GM21786 (cell line): ENCODE data around the gene SMIM36.
"Not testable (repeated sequence)": the region's sequence is repeated elsewhere in the genome, so short reads cannot be mapped to it uniquely, and the experiment has no call there.

ENCODE experiments used
- ATAC-seq: cut with Tn5 transposase; IDR thresholded peaks from one replicate; pipeline ENCODE4 v1.9.1; 2021; ENCODE audit not compliant: unreplicated experiment

SMIM36 gene

DNA sequence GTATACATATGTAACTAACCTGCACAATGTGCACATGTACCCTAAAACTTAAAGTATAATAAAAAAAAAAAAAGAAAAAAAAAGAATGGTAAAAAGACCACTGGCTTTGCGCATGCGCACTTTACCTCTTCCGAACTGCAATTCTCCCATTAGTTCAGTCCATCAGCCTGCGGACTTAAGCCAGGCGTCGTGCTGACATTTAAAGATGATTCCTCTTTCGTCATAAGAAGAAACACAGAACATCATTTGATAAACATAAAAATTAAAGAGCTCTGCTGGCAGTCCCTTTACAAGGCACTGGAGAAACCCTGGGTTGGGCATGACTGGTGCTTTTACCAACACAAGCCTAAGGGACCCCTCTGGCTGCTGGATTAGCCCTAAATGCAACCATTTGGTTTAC, 3.6 kb downstream of the SMIM36 start:
- not testable (repeated sequence) for ATAC-seq

DNA sequence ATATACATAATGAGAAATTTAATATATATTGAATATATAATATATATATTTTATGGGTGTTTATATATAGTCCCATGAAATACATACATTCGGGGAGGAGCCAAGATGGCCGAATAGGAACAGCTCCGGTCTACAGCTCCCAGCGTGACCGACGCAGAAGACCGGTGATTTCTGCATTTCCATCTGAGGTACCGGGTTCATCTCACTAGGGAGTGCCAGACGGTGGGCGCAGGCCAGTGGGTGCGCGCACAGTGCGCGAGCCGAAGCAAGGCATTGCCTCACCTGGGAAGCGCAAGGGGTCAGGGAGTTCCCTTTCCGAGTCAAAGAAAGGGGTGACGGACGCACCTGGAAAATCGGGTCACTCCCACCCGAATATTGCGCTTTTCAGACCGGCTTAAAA, 9.6 kb downstream of the SMIM36 start:
- ATAC-seq: not testable (repeated sequence)

DNA sequence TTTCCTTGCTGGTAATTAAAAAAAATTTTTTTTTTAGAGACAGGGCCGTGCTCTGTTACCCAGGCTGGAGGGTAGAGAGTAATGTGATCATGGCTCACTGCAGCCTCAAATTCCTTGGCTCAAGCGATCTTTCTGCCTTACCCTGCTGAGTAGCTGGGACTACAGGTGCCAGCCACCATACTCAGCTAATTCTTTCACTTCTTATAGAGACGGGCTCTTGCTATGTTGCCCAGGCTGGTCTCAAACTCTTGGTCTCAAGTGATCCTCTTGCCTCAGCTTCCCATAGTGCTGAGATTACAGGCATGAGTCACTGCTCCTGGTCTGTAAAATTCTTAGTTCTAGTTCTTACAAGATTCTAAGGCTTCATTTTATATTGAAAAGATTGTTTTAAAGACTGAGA, 11.1 kb downstream of the SMIM36 start:
- no peak for ATAC-seq

DNA sequence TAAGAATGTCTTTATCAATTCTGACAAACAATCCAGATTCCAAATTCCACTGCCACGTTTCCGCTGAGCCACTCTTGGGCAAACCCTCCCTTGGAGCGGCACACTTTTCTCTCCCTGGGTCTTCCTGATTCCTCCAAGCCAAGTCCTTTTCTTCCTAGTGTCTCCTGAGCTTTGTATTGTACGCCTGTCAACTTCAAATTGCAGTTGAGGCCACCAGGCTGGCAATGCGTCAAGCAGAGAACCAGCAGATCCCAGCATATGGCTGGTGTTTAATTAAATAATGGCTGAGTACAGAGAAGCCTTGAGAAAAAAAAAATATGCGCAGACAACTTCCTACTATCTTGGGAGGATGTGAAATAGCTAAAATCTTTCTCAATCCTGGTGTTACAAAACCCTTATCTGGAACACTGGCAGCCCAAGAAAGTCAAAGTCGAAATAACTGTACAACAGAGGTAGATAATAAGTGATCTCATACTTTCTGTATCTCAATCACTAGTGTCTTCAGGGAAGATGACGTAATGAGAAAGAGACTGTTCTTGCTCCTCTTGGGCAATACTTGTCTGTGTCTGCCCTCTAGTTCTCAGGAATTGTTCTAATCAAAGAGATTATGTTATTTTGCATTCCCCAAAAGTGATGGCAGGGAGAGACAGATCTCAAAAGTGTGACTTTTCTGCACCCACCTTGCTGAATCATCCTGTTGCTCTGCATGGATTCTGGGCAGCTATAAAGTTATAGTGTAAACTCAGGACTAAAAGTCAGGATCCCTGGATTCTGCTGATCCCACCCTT, 15.0 kb downstream of the SMIM36 start:
- ATAC-seq: no peak

DNA sequence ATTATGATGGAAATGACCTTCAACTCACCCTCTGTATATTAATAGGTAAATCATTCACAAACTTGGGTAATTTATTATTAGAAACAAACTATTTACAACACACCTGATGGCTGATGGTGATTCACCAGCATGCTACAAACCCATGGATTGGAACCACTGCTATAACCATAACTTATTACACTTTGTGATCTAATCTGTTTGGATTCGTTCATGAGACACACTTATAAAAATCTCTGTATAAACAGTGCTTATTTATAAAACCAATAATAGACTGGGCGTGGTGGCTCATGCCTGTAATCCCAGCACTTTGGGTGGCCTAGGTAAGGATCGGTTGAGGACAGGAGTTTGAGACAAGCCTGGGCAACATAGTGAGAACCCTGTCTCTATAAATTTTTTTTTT, 16.0 kb downstream of the SMIM36 start:
- no peak for ATAC-seq

DNA sequence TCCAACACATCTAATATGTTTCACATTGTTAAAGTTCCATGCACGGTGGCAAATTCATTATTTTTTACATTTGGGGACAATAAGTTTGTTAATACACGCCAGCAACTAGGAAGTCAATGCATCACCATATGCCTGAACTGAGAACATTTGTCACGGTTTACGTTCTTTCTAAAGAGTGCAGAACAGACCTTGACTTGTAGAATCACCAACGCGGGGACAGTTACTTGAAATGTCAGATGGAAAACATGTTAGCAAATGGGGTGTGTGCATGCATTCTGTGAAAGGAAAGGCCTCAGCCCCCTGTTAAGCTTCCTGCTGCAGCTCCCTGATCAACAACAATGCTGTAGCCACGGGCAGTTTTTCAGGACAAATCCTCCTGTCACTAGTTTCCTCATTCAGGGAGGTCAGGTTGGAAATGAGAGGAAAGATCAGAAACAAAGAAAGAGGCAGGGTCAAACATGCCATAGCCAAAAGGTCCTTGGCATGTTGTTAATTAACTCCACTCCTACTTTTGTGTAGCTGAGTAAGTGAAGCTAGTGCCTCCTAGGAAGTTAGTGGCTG, 18.4 kb downstream of the SMIM36 start:
- ATAC-seq: no peak

DNA sequence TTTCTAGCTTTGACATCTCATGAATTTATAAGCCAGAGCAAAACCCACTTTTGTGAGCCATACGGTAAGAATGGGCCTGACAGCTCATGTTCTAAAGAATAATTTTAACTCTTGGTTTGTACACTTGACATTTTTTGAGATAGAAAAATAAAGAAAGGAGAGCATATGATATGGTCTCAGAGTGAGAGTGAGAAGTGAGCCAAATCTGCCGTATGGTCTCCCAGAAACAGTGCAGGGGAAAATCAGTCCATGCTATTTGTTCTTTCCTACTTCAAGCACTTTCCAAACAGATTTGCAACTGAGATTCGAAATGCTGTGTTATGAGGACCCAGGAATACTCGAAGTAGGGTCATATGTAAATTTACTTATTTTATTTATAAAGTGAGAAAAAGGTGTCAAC, 20.9 kb downstream of the SMIM36 start:
- no peak for ATAC-seq

DNA sequence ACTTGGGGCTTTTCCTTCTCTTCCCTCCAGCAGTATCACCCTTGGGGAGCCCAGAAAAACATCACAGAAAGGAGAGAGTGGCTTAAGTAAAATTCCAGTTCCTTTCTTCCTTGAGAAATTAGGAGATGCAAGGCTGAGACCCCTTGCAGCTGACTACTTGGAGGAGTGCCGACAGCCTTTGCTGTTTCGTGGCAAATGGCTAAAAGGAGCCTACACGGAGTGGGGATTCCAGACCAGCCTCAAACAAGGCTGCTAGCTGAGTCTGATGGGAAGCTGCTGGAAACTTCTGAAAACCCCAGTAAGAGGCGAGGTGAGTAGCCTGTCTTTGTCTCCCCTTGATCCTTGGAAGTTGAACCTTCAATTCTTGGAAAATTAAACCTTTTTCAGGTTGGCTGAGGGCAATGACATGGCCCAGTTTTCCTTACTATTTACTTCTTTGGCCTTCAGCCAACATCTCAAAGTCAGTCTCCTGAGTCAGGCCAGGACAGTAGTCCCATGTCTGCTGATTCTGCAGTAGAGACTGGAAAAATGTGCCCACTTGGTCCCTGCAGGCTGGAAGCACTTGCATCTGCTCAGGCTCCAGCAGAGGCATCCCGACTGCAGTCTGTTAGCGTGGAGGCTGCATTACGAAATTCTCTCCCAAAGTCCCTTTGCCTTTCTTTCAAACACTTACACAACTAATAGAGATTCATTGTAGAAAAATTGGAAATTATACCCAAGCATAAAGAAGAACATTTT, 23.4 kb downstream of the SMIM36 start:
- ATAC-seq: no peak

DNA sequence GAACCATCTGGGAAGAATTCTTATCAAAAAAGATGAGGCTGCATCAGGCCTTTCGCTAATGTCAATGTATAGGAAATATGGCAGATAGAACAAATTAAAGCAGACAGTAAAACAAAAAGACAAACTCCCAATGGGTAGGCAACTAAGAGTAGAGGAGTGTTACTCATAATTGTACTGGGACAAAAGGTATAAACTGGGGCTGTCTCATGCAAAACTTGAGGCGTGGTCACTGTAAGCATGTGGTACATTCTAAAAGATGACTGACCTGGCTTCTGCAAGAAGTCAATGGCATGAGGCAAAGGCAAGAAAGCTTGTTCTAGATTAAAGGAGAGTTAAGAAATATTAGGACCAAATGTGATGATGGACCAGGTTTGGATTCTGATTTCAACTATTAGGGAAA, 26.7 kb downstream of the SMIM36 start:
- ATAC-seq: no peak

DNA sequence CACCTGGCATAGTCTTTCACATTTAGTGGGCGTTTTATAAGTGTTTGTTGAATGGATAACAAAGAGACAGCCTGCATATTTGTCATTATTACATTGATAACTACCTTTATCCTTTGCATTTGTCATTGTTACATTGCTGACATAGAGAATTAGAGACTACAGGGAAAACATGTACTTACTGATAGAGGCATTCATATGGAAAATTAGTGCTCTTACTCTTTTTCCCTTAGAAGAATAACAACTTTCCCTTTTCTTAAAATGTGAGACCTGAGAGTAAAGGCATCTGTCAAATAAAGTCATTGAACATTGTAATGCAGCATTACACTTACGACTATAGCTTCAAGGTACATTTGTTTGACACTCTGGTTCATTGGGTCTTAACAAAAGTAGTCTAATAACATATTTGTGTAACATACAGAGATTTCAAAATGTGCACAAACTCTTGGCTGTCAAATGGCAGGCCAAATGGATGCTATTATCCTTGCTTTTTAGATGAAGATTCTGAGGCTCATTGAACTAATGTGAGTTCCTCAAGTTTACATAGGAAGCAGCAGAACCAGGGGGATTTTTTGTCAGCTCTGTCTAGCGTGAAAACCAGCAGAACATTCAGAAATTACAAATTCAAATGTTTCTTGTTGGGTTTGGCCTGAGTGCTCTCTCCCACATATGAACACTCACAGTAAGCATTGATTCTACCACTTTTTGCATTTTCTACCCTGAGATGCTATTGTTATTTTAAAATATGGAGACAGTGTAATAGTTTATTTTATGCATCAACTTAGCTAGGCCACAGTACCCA, 28.5 kb downstream of the SMIM36 start:
- ATAC-seq: no peak

DNA sequence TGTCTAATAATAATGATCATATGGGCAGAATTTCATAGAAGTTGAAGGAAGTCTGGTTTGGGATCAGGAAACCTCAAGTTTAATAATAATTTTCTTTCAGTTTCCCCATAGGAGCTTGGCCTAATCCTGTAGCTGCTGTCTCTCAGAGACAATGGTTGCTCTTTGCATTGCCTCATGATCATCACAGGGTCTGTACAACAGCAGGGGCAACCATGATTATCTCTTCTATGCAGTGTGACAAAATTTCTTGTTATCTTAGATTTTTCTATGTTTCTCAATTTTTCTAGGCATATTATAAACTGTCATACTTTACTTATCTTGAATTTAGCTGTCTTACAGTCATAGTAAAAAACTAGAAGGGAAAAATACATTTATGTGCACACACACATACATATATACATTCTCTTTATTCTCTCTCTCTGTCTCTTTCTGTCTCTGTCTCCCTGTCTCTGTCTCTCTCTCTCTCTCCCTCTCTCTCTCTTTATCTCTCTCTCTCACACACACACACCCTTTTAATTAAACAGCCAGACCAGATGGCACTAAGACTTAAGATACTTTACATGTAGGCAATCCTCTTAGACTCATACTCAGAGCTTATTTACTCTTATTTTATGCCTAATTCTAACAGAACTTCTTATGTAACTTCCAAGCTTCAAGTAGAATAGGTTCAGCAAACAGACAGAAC, 30.5 kb downstream of the SMIM36 start:
- no peak for ATAC-seq

DNA sequence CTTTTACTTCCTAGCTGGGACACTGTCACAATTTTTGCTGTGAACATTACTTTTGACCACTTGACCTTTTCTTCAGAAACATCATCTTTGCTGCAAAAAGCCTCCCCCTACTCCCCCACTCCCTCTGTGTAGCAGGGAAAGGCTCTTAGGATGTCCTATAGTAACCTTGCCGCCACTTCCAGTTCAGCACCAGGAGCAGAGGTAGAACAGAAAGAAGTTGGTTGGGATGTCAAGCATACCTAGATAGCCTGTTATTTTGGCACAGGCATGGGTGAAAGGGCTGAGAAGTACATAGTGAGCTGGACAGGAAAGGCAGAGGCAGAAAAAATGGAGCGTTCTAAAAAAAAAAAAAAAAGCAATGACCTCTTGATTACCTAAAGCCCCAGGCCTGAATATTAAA, 31.3 kb downstream of the SMIM36 start:
- no peak for ATAC-seq

DNA sequence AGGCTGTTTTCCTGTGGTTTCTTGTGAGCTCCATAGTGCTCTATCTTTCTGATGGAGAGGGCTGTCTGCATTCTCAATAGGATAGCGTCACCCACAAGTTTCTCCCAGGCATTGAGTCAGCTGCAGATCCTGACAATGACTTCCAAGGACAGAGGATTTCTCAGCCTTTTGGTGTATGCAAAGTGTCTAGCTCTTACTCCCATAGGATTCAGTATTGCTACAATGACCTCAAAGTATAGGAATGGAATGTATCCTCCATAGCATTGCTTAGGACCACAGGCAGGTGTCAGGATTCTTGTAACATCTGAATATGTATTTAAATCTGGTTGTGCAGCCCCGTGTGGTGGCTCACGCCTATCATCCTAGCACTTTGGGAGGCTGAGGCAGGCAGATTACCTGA, 32.3 kb downstream of the SMIM36 start:
- ATAC-seq: no peak

DNA sequence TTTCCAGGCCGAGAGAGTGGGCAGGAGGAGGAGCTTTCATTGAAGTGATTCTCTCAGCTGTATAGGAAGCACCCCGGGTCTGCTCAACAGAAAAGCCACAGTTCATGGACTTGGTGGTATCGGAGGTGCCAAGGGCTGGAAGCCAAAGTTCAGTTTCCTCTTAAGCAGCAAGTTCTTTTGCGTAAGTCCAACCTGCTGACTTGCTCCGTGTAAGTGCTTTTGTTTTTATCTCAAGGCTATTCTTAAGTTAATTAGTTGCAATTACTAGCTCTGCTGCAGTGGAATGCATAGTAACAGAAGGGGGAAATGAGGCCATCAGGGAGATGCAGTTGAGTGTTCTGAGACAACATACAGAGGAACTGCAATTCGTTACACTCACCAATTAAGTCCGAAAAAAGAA, 44.6 kb downstream of the SMIM36 start:
- ATAC-seq: peak; percentile 40

DNA sequence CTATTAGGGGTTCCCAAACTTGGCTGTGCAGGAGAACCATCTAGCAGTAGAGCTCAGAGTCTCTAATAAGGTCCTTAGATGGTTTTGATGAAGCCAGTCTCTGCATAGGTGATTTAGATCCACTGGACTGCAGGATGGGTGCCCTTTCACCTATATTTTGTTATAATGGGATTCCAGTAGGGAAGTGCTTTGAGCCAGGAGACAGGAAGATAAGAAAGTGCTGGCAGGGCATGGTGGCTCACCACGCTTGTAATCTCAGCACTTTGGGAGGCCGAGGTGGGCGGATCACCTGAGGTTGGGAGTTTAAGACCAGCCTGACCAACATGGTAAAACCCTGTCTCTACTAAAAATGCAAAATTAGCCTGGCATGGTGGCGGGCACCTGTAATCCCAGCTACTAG, 45.5 kb downstream of the SMIM36 start:
- ATAC-seq: not testable (repeated sequence)

DNA sequence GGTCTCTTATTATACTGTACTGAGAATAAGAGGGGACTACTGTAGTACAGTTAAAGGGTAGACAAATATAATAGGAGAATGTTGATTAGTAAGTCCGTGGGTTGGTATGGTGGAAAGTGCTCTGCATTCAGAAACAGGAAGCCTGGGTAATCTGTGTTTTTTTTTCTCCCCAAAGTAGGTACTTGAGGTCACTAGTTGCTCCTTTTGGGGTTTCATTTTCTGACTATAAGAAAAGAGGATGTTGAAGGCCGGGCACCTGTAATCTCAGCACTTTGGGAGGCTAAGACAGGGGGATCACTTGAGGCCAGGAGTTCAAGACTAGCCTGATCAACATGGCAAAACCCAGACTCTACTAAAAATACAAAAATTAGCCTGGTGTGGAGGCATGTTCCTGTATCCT, 47.7 kb downstream of the SMIM36 start:
- peak; percentile 78 for ATAC-seq

DNA sequence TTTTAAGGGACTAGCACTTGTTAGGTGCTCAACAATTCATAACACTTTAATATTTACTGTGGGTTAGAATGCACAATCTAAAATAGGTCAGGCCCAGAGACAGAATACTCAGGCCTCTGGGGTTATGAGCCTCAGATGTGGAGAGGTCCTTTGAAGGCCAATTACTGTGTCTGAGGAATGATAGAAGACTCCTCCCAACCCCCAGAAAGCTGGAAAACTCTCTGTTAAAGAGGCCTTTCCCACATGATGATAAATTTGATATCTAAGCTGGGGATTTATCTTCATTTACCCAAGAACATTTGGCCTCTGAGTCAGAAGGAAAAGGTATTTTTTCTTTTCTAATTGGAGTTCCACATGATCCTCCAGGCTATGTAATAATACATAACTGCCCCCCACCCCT, 48.5 kb downstream of the SMIM36 start:
- ATAC-seq: no peak

DNA sequence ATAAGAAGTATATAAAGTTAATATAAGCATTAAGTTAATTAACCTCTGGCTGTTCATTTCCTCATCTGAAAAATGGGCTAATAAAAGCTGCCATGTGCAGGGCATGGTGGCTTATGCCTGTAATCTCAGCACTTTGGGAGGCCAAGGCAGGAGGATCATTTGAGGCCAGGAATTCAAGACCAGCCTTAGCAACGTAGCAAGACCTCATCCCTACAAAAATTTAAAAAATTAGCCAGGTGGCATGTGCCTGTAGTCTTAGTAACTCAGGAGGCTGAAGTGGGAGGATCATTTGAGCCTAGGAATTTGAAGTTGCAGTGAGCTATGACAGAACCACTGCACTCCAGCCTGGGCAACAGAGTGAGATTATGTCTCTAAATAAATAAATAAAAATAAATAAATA, 49.0 kb downstream of the SMIM36 start:
- no peak for ATAC-seq

DNA sequence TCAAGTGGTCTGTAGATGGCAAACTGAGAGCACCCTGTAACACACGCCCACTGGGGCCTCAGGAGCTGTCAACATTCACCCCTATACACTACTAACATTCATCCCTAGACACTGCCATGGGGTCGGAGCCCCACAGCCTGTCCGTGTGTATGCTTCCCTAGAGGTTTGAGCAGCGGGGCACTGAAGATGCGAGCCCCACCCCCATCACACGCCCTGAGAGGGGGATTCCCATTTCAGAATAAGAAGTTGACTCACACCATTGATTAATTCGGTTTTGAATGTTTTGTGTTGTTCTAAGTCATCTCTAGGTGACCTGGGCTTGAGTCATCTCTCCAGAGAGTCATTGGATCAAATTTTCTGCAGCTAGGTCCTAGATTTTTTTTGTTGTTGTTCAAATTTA, 52.3 kb downstream of the SMIM36 start:
- peak; percentile 47 for ATAC-seq

DNA sequence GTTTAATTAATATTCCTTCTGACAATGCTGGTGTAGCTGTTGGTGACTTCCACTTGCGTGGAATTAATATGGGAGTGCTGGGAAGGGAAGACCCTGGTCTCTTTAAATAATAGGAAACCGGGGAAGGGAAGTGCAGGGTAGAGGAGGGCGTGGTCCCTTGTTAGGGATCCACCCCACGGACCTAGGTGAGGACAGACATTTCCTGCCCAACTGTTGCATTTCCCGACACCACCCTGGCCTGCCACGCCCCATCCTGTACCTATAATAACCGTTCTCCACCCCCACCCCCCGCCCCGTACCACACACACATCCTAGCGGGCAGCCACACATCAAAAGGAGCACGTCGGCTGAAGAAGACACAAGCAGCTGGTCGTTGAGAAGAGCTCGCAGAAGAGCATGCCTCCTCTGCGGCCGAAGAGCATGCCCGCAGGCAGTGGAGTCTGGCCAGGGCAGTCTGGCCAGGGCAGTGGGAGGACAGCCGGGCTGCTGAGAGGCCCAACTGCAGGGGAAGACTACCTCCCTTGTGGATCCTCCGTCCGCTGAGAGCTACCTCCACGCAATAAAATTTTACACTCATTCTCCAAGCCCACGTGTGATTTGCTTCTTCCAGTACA, 52.9 kb downstream of the SMIM36 start:
- ATAC-seq: no peak
